Effector memory CD4-positive, alpha-beta T cell (primary cell): ENCODE measurements around the gene HCN1.
"Not testable (repeated sequence)": the region's sequence is repeated elsewhere in the genome, so short reads cannot be mapped to it uniquely, and the experiment has no call there.

Experiments
- DNase-seq, 3 donors: peaks; one replicate each; pipeline ENCODE4 v3.0.0-alpha.2; 2020
- H3K27ac ChIP-seq: 2 replicates; pipeline ENCODE4 v1.7.0; 2013; ENCODE audit warnings: mild to moderate bottlenecking, low read length, moderate library complexity; ENCODE audit not compliant: insufficient read depth, poor library complexity, severe bottlenecking
- H3K27me3 ChIP-seq: replicated peaks from 2 replicates; pipeline ENCODE4 v1.7.0; 2013; ENCODE audit warnings: mild to moderate bottlenecking, low read length; ENCODE audit not compliant: insufficient read depth, control insufficient read depth, poor library complexity, severe bottlenecking
- H3K36me3 ChIP-seq: 2 replicates; pipeline ENCODE4 v1.7.0; 2013; ENCODE audit warnings: mild to moderate bottlenecking, low read length, moderate library complexity; ENCODE audit not compliant: control insufficient read depth, insufficient read depth
- H3K4me1 ChIP-seq: 2 replicates; pipeline ENCODE4 v1.7.0; 2013; ENCODE audit warnings: low read length, mild to moderate bottlenecking; ENCODE audit not compliant: control insufficient read depth, insufficient read depth, poor library complexity, severe bottlenecking
- H3K4me3 ChIP-seq: 2 replicates; pipeline ENCODE4 v1.7.0; 2013; ENCODE audit warnings: low read length, low read depth, mild to moderate bottlenecking; ENCODE audit not compliant: insufficient read depth, poor library complexity, severe bottlenecking
- H3K9me3 ChIP-seq: 2 replicates; pipeline ENCODE4 v1.7.0; 2013; ENCODE audit warnings: mild to moderate bottlenecking, low read length, moderate library complexity; ENCODE audit not compliant: control insufficient read depth

HCN1 gene

DNA sequence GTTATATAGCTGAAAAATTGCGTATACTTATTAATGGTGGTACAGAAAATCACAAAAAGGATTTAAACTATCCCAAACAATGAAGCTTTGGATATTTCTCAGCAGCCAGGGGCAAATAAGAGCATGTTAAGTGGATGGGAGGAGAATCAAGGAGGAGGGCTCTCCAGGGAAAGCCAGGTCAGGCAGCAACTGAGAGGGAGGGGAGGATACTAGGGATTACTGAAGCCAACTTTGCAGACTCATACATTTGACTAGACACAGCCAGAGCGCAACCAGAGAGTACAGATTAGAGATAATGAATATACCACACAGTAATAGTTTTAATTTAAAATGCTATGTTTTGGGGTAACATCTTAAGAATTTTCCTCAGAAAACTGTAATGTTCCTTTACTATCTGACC, 360.2 kb downstream of the HCN1 start:
- no peaks in the 10 kb centered on the region for H3K27me3 ChIP-seq
- H3K36me3 ChIP-seq, result no peaks in the 10 kb centered on the region
- no peak for DNase-seq
- H3K4me3 ChIP-seq, result no peak overlapping the region
- H3K9me3 ChIP-seq, result no peaks in the 10 kb centered on the region
- no peaks in the 10 kb centered on the region for H3K4me1 ChIP-seq
- H3K27ac ChIP-seq, result no peak overlapping the region

GRCh38 chr5:45335346-45335745, 360.8 kb downstream of the HCN1 start:
- no peak for DNase-seq
- Histone ChIP-seq H3K4me1 (no peaks in the 10 kb centered on the region), H3K27me3 (no peaks in the 10 kb centered on the region), H3K36me3 (no peaks in the 10 kb centered on the region), H3K9me3 (no peaks in the 10 kb centered on the region), H3K4me3 (no peak overlapping the region), H3K27ac (no peak overlapping the region)

GRCh38 chr5:45334939-45335338, 361.2 kb downstream of the HCN1 start:
- no peak overlapping the region for H3K4me3 ChIP-seq
- H3K27me3 ChIP-seq, result no peaks in the 10 kb centered on the region
- H3K4me1 ChIP-seq, result no peaks in the 10 kb centered on the region
- H3K9me3 ChIP-seq, result no peaks in the 10 kb centered on the region
- DNase-seq, result no peak
- no peaks in the 10 kb centered on the region for H3K36me3 ChIP-seq
- no peak overlapping the region for H3K27ac ChIP-seq

DNA sequence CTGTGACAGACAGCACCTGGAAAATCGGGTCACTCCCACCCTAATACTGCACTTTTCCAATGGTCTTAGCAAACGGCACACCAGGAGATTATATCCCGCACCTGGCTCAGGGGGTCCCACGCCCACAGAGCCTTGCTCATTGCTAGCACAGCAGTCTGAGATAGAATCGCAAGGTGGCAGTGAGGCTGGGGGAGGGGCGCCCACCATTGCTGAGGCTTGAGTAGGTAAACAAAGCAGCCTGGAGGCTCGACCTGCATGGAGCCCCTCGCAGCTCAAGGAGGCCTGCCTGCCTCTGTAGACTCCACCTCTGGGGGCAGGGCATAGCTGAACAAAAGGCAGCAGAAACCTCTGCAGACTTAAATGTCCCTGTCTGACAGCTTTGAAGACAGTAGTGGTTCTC, 383.6 kb downstream of the HCN1 start:
- DNase-seq, H3K27me3 ChIP-seq, H3K4me3 ChIP-seq, H3K4me1 ChIP-seq, H3K36me3 ChIP-seq, H3K9me3 ChIP-seq, H3K27ac ChIP-seq: not testable (repeated sequence)

GRCh38 chr5:45295231-45295630, 400.9 kb downstream of the HCN1 start:
- no peak overlapping the region for H3K4me3 ChIP-seq
- DNase-seq, result no peak
- no peaks in the 10 kb centered on the region for H3K27me3 ChIP-seq
- H3K4me1 ChIP-seq, result no peaks in the 10 kb centered on the region
- H3K27ac ChIP-seq, result no peak overlapping the region
- H3K36me3 ChIP-seq, result no peaks in the 10 kb centered on the region
- H3K9me3 ChIP-seq, result no peaks in the 10 kb centered on the region

DNA sequence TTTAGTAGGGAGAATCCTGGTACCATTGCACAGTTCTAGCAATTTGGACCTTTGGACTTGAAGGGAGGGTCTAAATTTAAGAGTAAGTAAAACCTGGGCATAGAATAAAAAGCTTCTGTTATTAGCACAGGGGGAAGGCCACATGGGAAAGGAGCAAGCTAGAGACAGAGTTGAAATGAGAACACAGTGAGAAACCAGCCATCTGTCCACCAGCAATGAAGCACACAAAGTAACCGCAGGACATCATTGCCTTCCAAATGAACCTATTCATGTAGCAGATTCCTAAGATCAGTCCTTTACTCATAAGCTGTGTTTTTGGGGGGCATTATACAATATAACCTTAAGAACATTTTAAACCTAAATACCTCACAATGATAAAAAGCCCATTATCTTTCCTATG, 407.4 kb downstream of the HCN1 start:
- Histone ChIP-seq H3K4me1 (no peaks in the 10 kb centered on the region), H3K4me3 (no peak overlapping the region), H3K36me3 (no peaks in the 10 kb centered on the region), H3K27ac (no peak overlapping the region), H3K9me3 (no peaks in the 10 kb centered on the region), H3K27me3 (no peaks in the 10 kb centered on the region)
- DNase-seq, result no peak

DNA sequence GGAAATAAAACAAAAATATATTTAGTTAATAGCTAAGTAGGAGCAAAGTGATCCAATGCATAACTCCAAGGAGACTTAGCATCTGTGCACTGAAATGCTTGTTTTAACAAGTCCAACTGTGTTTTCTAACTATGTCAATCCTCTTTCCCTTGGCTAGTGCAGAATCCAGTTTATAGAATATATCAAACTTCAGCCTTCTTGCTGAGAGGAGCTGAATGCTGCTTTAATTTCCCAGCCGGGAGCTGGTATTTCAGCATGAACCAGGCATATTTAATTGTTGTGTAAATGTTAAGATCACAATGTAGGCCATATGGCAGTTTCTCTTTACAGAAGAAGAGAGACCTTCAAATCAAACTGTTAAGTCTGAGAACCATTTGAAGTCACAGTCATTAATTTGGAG, 411.7 kb downstream of the HCN1 start:
- no peak overlapping the region for H3K27ac ChIP-seq
- no peaks in the 10 kb centered on the region for H3K9me3 ChIP-seq
- DNase-seq, result no peak
- no peaks in the 10 kb centered on the region for H3K36me3 ChIP-seq
- H3K4me1 ChIP-seq, result no peaks in the 10 kb centered on the region
- H3K4me3 ChIP-seq, result no peak overlapping the region
- H3K27me3 ChIP-seq, result no peaks in the 10 kb centered on the region

DNA sequence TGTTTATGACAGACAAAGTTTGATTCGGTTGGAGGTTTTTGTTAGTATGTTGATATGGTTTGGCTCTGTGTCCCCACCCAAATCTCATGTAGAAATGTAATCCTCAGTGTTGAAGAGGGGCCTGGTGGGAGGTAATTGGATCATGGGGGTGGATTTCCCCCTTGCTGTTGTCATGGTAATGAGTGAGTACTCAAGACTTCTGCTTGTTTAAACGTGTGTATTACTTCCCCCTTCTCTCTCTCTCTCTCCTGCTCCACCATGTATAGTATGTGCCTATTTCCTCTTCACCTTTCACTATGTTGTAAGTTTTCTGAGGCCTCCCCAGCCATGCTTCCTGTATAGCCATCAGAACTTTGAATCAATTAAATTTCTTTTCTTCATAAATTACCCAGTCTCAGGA, 415.1 kb downstream of the HCN1 start:
- H3K4me3 ChIP-seq, result no peak overlapping the region
- H3K27me3 ChIP-seq, result no peaks in the 10 kb centered on the region
- DNase-seq, result no peak
- no peaks in the 10 kb centered on the region for H3K36me3 ChIP-seq
- no peak overlapping the region for H3K27ac ChIP-seq
- H3K9me3 ChIP-seq, result no peaks in the 10 kb centered on the region
- H3K4me1 ChIP-seq, result no peaks in the 10 kb centered on the region

- Histone ChIP-seq H3K27ac (no peak overlapping the region), H3K36me3 (no peaks in the 10 kb centered on the region), H3K4me3 (no peak overlapping the region), H3K9me3 (no peaks in the 10 kb centered on the region), H3K4me1 (no peaks in the 10 kb centered on the region), H3K27me3 (no peaks in the 10 kb centered on the region)
- no peak for DNase-seq
These were observed 417.1 kb downstream of the HCN1 start for GRCh38 chr5:45279109-45279508.

- Histone ChIP-seq H3K9me3 (no peaks in the 10 kb centered on the region), H3K27ac (no peak overlapping the region), H3K4me3 (no peak overlapping the region), H3K36me3 (no peaks in the 10 kb centered on the region), H3K27me3 (no peaks in the 10 kb centered on the region), H3K4me1 (no peaks in the 10 kb centered on the region)
- DNase-seq, result no peak
These were observed 418.3 kb downstream of the HCN1 start for GRCh38 chr5:45277860-45278259.

DNA sequence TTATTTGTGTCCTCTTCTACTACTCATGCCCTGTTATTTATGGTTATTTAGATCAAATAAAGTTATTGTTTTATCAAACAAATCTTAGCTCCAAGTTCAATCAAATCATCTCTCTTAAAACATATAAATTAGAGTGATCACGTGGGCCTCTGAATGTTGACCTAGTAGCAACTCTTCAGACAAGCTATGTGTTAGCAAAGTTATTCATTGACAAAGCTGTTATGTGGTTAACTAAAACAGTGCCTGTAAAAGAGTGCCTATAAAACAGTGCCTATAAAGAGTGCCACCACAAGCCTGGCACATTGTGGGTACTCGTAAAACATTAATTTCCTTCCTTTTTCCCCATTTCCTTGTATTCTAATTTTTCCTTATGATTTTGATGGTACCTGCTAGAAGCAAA, 421.9 kb downstream of the HCN1 start:
- H3K27me3 ChIP-seq, result no peaks in the 10 kb centered on the region
- no peak overlapping the region for H3K4me3 ChIP-seq
- H3K4me1 ChIP-seq, result no peaks in the 10 kb centered on the region
- no peaks in the 10 kb centered on the region for H3K9me3 ChIP-seq
- no peak overlapping the region for H3K27ac ChIP-seq
- DNase-seq, result no peak
- no peaks in the 10 kb centered on the region for H3K36me3 ChIP-seq
